ENCODE measurements around the gene ALDH18A1. TPM values are rescaled to one million over a fixed set of nuclear protein-coding genes. Genes with fewer than 3 reads are reported as not detected.

Gene ALDH18A1
- total RNA-seq, 2 donors from 2014 or later = 81.0 to 130 TPM

DNA sequence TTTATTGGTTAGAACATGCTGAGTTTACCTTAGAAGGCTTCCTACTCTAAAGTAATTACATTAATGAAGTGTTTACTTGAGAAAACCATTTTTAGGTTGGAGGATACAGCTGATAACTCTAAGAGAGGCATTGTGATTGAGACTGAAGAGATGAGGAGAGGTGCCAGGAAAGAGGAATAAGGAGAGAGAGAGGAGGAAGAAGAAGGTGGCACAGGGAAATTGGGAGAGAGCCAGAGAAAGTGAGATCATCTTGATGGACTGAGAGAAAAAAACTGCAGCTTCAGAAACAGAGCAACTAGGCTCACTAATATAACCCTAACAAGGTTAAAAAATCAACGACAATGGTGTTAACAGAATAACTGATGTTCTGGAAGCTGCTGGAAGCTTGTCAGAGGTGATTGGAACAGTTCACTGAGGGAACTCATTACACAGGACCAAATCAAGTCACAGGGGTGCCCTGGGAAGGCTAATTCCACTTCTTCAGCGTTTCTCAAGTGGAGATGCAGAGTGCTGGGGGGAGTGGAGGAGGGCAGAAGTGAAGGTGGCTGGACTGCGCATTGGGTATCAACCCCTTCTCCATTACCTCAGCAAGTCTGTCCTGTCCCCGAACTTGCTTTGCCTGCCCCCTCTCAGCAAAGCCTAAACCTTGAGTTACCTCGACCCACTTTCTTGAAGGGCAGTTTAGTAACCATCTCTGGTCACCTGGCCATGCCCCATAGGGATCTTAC lies 88.4 kb downstream of the ALDH18A1 start:
- Mint-ChIP-seq H3K4me1 (no peaks in the 10 kb centered on the region), H3K27ac (no peak overlapping the region), H3K4me3 (no peak overlapping the region), H3K36me3 (ENCODE audit: low read depth) (no peaks in the 10 kb centered on the region), H3K27me3 (ENCODE audit: insufficient read depth) (no peaks in the 10 kb centered on the region), H3K9me3 (no peaks in the 10 kb centered on the region)
- TF ChIP-seq, protein P1, sequence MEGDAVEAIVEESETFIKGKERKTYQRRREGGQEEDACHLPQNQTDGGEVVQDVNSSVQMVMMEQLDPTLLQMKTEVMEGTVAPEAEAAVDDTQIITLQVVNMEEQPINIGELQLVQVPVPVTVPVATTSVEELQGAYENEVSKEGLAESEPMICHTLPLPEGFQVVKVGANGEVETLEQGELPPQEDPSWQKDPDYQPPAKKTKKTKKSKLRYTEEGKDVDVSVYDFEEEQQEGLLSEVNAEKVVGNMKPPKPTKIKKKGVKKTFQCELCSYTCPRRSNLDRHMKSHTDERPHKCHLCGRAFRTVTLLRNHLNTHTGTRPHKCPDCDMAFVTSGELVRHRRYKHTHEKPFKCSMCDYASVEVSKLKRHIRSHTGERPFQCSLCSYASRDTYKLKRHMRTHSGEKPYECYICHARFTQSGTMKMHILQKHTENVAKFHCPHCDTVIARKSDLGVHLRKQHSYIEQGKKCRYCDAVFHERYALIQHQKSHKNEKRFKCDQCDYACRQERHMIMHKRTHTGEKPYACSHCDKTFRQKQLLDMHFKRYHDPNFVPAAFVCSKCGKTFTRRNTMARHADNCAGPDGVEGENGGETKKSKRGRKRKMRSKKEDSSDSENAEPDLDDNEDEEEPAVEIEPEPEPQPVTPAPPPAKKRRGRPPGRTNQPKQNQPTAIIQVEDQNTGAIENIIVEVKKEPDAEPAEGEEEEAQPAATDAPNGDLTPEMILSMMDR (conservative IDR thresholded peaks at IDR 0.05) = no peak
- H3K4me1 ChIP-seq (ENCODE audit: control insufficient read depth, insufficient read depth, low read length) = no peaks in the 10 kb centered on the region
- H3K36me3 ChIP-seq (ENCODE audit: control insufficient read depth, insufficient read depth, low read length) = no peaks in the 10 kb centered on the region
- no peaks in the 10 kb centered on the region for H3K9me3 ChIP-seq (ENCODE audit: control insufficient read depth, low read length)
- no peak overlapping the region for H3K4me3 ChIP-seq (ENCODE audit: low read length)
- no peak overlapping the region for H3K9ac ChIP-seq (ENCODE audit: extremely low read depth, low read length, poor library complexity, severe bottlenecking)
- 75 to 87% methylated on average over 3 to 5 of the region's 5 CpGs for WGBS, 2 experiments (ENCODE audit: insufficient coverage in 1 of 2, insufficient read length in 1 of 2)
- H3K27ac ChIP-seq (ENCODE audit: low read depth, low read length) = no peak overlapping the region
- DNase-seq = no peak
- H3K27me3 ChIP-seq (ENCODE audit: control insufficient read depth, insufficient read depth, low read length, poor library complexity, severe bottlenecking) = no peaks in the 10 kb centered on the region

DNA sequence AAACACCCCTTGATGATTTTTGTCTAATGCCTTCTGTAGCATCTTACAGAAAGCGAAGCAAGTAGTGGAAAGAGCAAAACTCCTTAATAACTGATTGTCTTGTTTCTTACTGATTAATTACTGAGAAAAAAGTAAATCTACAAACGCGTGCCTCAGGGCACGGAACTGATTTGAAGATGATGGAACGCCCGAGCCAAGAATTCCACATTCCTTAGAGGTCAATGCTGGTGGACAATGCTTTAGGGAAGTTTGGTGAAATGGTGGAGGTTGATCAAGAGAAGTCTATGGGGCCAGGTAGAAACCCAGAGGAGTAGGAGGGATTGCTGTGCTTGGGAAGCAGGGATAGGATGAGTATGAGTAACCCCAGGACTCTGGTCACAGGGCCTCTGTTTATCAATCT lies 90.4 kb downstream of the ALDH18A1 start:
- TF ChIP-seq, protein P1 (conservative IDR thresholded peaks at IDR 0.05) = no peak
- H3K27ac Mint-ChIP-seq = no peak overlapping the region

DNA sequence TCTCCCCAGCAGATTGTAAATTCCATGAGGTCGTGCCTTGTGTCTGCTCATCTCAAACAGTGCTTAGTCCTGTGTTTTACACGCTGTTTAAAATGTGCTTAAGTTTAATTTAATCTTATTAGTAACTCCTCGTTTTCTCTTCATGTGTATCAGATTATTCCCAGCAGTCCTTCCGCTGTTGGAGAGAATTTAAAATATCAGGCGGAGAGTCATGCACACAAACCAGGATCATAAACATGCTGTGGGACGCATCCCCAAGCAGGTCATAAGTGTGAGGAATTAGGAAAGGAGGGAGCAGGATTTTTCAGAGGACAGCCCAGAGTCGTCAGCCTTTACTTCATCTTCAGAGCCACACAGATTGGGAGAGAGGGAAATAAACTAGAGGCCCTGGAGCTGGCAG lies 91.2 kb downstream of the ALDH18A1 start:
- no peaks in the 10 kb centered on the region for H3K4me1 ChIP-seq (ENCODE audit: control insufficient read depth, insufficient read depth, low read length)
- peaks cover 4% of the 10 kb centered on the region for H3K4me1 Mint-ChIP-seq
- 84 to 100% methylated on average over 5 to 7 of the region's 7 CpGs for whole genome bisulfite sequencing, 2 experiments (ENCODE audit: insufficient coverage in 1 of 2, insufficient read length in 1 of 2)
- TF ChIP-seq, protein P1 (conservative IDR thresholded peaks at IDR 0.05) = no peak
- H3K27ac ChIP-seq (ENCODE audit: low read depth, low read length) = no peak overlapping the region
- DNase-seq = no peak
- H3K4me3 ChIP-seq (ENCODE audit: low read length) = no peak overlapping the region
- no peaks in the 10 kb centered on the region for H3K36me3 Mint-ChIP-seq (ENCODE audit: low read depth)
- no peaks in the 10 kb centered on the region for H3K9me3 Mint-ChIP-seq
- H3K27ac Mint-ChIP-seq = no peak overlapping the region
- no peaks in the 10 kb centered on the region for H3K9me3 ChIP-seq (ENCODE audit: control insufficient read depth, low read length)
- H3K36me3 ChIP-seq (ENCODE audit: control insufficient read depth, insufficient read depth, low read length) = no peaks in the 10 kb centered on the region
- no peak overlapping the region for H3K4me3 Mint-ChIP-seq
- peaks cover 5% of the 10 kb centered on the region for H3K27me3 Mint-ChIP-seq (ENCODE audit: insufficient read depth)
- H3K27me3 ChIP-seq (ENCODE audit: control insufficient read depth, insufficient read depth, low read length, poor library complexity, severe bottlenecking) = peaks cover 2% of the 10 kb centered on the region
- no peak overlapping the region for H3K9ac ChIP-seq (ENCODE audit: extremely low read depth, low read length, poor library complexity, severe bottlenecking)

More for the DNA sequence above, 90.4 kb downstream of the ALDH18A1 start:
- no peaks in the 10 kb centered on the region for H3K27me3 ChIP-seq (ENCODE audit: control insufficient read depth, insufficient read depth, low read length, poor library complexity, severe bottlenecking)
- Mint-ChIP-seq H3K9me3 (no peaks in the 10 kb centered on the region), H3K36me3 (ENCODE audit: low read depth) (no peaks in the 10 kb centered on the region), H3K4me1 (no peaks in the 10 kb centered on the region), H3K27me3 (ENCODE audit: insufficient read depth) (no peaks in the 10 kb centered on the region), H3K4me3 (no peak overlapping the region)
- H3K4me1 ChIP-seq (ENCODE audit: control insufficient read depth, insufficient read depth, low read length) = no peaks in the 10 kb centered on the region
- H3K36me3 ChIP-seq (ENCODE audit: control insufficient read depth, insufficient read depth, low read length) = no peaks in the 10 kb centered on the region
- no peak overlapping the region for H3K27ac ChIP-seq (ENCODE audit: low read depth, low read length)
- H3K9me3 ChIP-seq (ENCODE audit: control insufficient read depth, low read length) = no peaks in the 10 kb centered on the region
- 90 to 97% methylated on average over 5 to 6 of the region's 6 CpGs for WGBS, 2 experiments (ENCODE audit: insufficient coverage in 1 of 2, insufficient read length in 1 of 2)
- DNase-seq = no peak
- no peak overlapping the region for H3K9ac ChIP-seq (ENCODE audit: extremely low read depth, low read length, poor library complexity, severe bottlenecking)
- H3K4me3 ChIP-seq (ENCODE audit: low read length) = no peak overlapping the region
